Measurements from ENCODE around the gene SGO2. TPM values are rescaled to one million over a fixed set of nuclear protein-coding genes. Genes with fewer than 3 reads are reported as not detected.
"Not testable (repeated sequence)": the region's sequence is repeated elsewhere in the genome, so short reads cannot be mapped to it uniquely, and the experiment has no call there.

SGO2 gene
- total RNA-seq, 4 donors from 2014 or later: 0.71 to 2.5 (median 1.9) TPM

DNA sequence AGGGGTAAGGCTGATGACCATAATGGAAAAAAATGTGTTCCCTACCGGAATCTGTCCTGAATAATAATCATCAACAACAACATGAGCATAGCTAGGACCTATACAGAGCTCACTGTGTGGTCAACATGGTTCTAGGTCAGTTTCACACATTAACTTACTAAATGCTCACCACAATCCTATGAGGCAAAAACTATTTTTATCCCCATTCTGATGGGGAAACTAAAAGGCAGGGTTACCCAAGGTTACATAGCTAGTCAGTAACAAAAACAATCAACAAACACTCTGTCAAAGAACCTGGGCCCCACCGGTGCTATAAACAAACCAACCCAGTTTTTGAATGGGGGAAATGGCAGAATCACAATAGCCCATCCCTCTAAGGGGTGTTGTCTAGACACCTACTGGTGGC, 100.0 kb downstream of the SGO2 start:
- Histone ChIP-seq H3K27ac (replicated peaks in 1 of 4) (no peak overlapping the region), H3K4me1 (no peaks in the 10 kb centered on the region), H3K9me3 (no peaks in the 10 kb centered on the region), H3K27me3 (no peaks in the 10 kb centered on the region), H3K36me3 (peaks cover 0 to 36% (median 13%) of the 10 kb centered on the region in 4 donors), H3K4me3 (no peak overlapping the region)
- 52% methylated on average over 2 of the region's 2 CpGs for WGBS
- intact Hi-C loops (cut with DNase I): no loop called here
- TF ChIP-seq POLR2AphosphoS5 (IDR thresholded peaks at IDR 0.05) (no peak), EP300 (IDR thresholded peaks at IDR 0.05) (no peak), POLR2A (IDR thresholded peaks at IDR 0.05; ENCODE audit: low read depth) (no peak)
- TF ChIP-seq, protein P1, sequence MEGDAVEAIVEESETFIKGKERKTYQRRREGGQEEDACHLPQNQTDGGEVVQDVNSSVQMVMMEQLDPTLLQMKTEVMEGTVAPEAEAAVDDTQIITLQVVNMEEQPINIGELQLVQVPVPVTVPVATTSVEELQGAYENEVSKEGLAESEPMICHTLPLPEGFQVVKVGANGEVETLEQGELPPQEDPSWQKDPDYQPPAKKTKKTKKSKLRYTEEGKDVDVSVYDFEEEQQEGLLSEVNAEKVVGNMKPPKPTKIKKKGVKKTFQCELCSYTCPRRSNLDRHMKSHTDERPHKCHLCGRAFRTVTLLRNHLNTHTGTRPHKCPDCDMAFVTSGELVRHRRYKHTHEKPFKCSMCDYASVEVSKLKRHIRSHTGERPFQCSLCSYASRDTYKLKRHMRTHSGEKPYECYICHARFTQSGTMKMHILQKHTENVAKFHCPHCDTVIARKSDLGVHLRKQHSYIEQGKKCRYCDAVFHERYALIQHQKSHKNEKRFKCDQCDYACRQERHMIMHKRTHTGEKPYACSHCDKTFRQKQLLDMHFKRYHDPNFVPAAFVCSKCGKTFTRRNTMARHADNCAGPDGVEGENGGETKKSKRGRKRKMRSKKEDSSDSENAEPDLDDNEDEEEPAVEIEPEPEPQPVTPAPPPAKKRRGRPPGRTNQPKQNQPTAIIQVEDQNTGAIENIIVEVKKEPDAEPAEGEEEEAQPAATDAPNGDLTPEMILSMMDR (IDR thresholded peaks at IDR 0.05): no peak
- no peak for DNase-seq (ENCODE audit: extremely low spot score)

- H3K9me3 ChIP-seq: no peaks in the 10 kb centered on the region
- no peak for DNase-seq (ENCODE audit: extremely low spot score)
- 75% methylated on average over 4 of the region's 4 CpGs for WGBS
- H3K4me1 ChIP-seq: no peaks in the 10 kb centered on the region
- H3K27me3 ChIP-seq: no peaks in the 10 kb centered on the region
- no peak overlapping the region for H3K27ac ChIP-seq (replicated peaks in 1 of 4)
- H3K36me3 ChIP-seq: peaks cover 0 to 35% (median 13%) of the 10 kb centered on the region in 4 donors
- intact Hi-C loops (cut with DNase I): no loop called here
- TF ChIP-seq, protein P1 (IDR thresholded peaks at IDR 0.05): no peak
- TF ChIP-seq POLR2A (IDR thresholded peaks at IDR 0.05; ENCODE audit: low read depth) (no peak), EP300 (IDR thresholded peaks at IDR 0.05) (no peak), POLR2AphosphoS5 (IDR thresholded peaks at IDR 0.05) (no peak)
- no peak overlapping the region for H3K4me3 ChIP-seq
Observed at GRCh38 chr2:200627110-200627770, 101.2 kb downstream of the SGO2 start.

DNA sequence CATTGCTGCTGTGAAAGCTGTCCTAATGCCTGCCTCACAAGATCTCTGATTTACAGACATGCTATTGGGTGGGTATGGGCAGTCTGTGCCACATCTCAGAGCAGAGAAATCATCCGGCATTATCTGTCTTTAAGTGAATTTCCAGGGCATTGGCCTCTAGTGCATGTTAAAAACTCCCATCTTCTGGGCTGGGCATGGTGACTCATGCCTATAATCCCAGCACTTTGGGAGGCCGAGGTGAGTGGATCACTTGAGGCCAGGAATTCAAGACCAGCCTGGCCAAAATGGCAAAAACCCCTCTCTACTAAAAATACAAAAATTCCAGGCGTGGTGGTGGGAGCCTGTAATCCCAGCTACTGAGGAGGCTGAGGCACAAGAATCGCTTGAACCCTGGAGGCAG, 102.5 kb downstream of the SGO2 start:
- WGBS: 91% methylated on average over 4 of the region's 4 CpGs
- H3K9me3 ChIP-seq; H3K27ac ChIP-seq (replicated peaks in 1 of 4); DNase-seq (ENCODE audit: extremely low spot score); intact Hi-C loops (cut with DNase I); H3K27me3 ChIP-seq; H3K4me1 ChIP-seq; H3K4me3 ChIP-seq: not testable (repeated sequence)
- H3K36me3 ChIP-seq: peaks cover 0 to 33% (median 11%) of the 10 kb centered on the region in 4 donors

GRCh38 chr2:200631287-200631686, 105.3 kb downstream of the SGO2 start:
- no peaks in the 10 kb centered on the region for H3K27me3 ChIP-seq
- no peak overlapping the region for H3K27ac ChIP-seq (replicated peaks in 1 of 4)
- H3K4me3 ChIP-seq: no peak overlapping the region
- no peaks in the 10 kb centered on the region for H3K4me1 ChIP-seq
- H3K9me3 ChIP-seq: no peaks in the 10 kb centered on the region
- WGBS: 89% methylated on average over 1 of the region's 1 CpG
- TF ChIP-seq, protein P1 (IDR thresholded peaks at IDR 0.05): no peak
- TF ChIP-seq POLR2A (IDR thresholded peaks at IDR 0.05; ENCODE audit: low read depth): no peak
- H3K36me3 ChIP-seq: peaks cover 0 to 38% (median 2%) of the 10 kb centered on the region in 4 donors
- intact Hi-C loops (cut with DNase I): no loop called here
- no peak for DNase-seq (ENCODE audit: extremely low spot score)

Other genes with a start within 250 kb of the SGO2 start
- gene SPATS2L, start 219.5 kb upstream of the SGO2 start, total RNA-seq: 100 to 1,000 TPM in 1 of 4 donors, 10 to 100 TPM in 3; 51.9 to 151 (median 78.9) TPM
- 10 to 100 TPM; 23.2 to 31.0 (median 26.4) TPM for gene KCTD18, start 16.1 kb upstream of the SGO2 start, total RNA-seq
- gene AOX1, start 59.8 kb downstream of the SGO2 start, total RNA-seq: 100 to 1,000 TPM in 1 of 4 donors, 10 to 100 TPM in 3; 54.0 to 113 (median 81.9) TPM